ENCODE results near the gene FBXL20. TPM values are rescaled to one million over a fixed set of nuclear protein-coding genes. Genes with fewer than 3 reads are reported as not detected.

Gene FBXL20
- total RNA-seq, 3 donors from 2014 or later, result 17.0 to 33.1 (median 25.3) TPM

- Histone ChIP-seq H3K4me3 (no peak overlapping the region), H3K27me3 (peaks cover 0 to 3% of the 10 kb centered on the region in 2 donors), H3K36me3 (no peaks in the 10 kb centered on the region), H3K27ac (peak overlapping the region; percentile 67 to 82), H3K9me3 (no peaks in the 10 kb centered on the region), H3K4me1 (peaks cover 0 to 16% of the 10 kb centered on the region in 2 donors)
- no peak for DNase-seq (ENCODE audit: low spot score in 2 of 2)
- intact Hi-C loops (cut with DNase I; ENCODE audit: low total_unique reads), result no loop called here
- no peak for TF ChIP-seq POLR2A (IDR thresholded peaks at IDR 0.05)
- TF ChIP-seq POLR2AphosphoS5 (IDR thresholded peaks at IDR 0.05), result no peak
- no peak for TF ChIP-seq CTCF (IDR thresholded peaks at IDR 0.05)
Observed at GRCh38 chr17:39237586-39237985, 163.8 kb downstream of the FBXL20 start.

- no peak for DNase-seq (ENCODE audit: low spot score in 2 of 2)
- Histone ChIP-seq H3K36me3 (no peaks in the 10 kb centered on the region), H3K27me3 (peaks cover 0 to 3% of the 10 kb centered on the region in 2 donors), H3K27ac (peak overlapping the region; percentile 67 to 82), H3K4me3 (no peak overlapping the region), H3K4me1 (peaks cover 3 to 16% of the 10 kb centered on the region in 2 donors), H3K9me3 (no peaks in the 10 kb centered on the region)
- intact Hi-C loops (cut with DNase I; ENCODE audit: low total_unique reads), result no loop called here
- no peak for TF ChIP-seq POLR2A (IDR thresholded peaks at IDR 0.05)
Observed at GRCh38 chr17:39236981-39237441, 164.4 kb downstream of the FBXL20 start.

- peaks cover 6 to 21% of the 10 kb centered on the region in 2 donors for H3K4me1 ChIP-seq
- no peak overlapping the region for H3K4me3 ChIP-seq
- no peak for TF ChIP-seq CTCF (IDR thresholded peaks at IDR 0.05)
- TF ChIP-seq POLR2AphosphoS5 (IDR thresholded peaks at IDR 0.05), result no peak
- TF ChIP-seq POLR2A (IDR thresholded peaks at IDR 0.05), result no peak
- intact Hi-C loops (cut with DNase I; ENCODE audit: low total_unique reads), result no loop called here
- H3K27ac ChIP-seq, result peak overlapping the region; percentile 67 to 82
- H3K9me3 ChIP-seq, result no peaks in the 10 kb centered on the region
- no peaks in the 10 kb centered on the region for H3K36me3 ChIP-seq
- H3K27me3 ChIP-seq, result peaks cover 0 to 3% of the 10 kb centered on the region in 2 donors
- no peak for DNase-seq (ENCODE audit: low spot score in 2 of 2)
Observed at GRCh38 chr17:39236450-39236927, 164.9 kb downstream of the FBXL20 start.

- TF ChIP-seq POLR2A (IDR thresholded peaks at IDR 0.05) (no peak), CTCF (IDR thresholded peaks at IDR 0.05) (peak; percentile 18 to 70 (median 38)), POLR2AphosphoS5 (IDR thresholded peaks at IDR 0.05) (no peak)
- peaks cover 7 to 22% of the 10 kb centered on the region in 2 donors for H3K4me1 ChIP-seq
- no peak for DNase-seq (ENCODE audit: low spot score in 2 of 2)
- peaks cover 0 to 3% of the 10 kb centered on the region in 2 donors for H3K27me3 ChIP-seq
- no peak overlapping the region for H3K4me3 ChIP-seq
- H3K36me3 ChIP-seq, result no peaks in the 10 kb centered on the region
- no peaks in the 10 kb centered on the region for H3K9me3 ChIP-seq
- intact Hi-C loops (cut with DNase I; ENCODE audit: low total_unique reads), result no loop called here
- H3K27ac ChIP-seq, result peak overlapping the region; percentile 67 to 82
Observed at GRCh38 chr17:39235555-39236449, 165.6 kb downstream of the FBXL20 start.

- intact Hi-C loops (cut with DNase I; ENCODE audit: low total_unique reads), result no loop called here
- no peak for TF ChIP-seq POLR2AphosphoS5 (IDR thresholded peaks at IDR 0.05)
- no peak for TF ChIP-seq POLR2A (IDR thresholded peaks at IDR 0.05)
- TF ChIP-seq CTCF (IDR thresholded peaks at IDR 0.05), result peak in 2 of 3 donors; percentile 40 to 69
- peak overlapping the region; percentile 85 to 89 for H3K27ac ChIP-seq
- DNase-seq (ENCODE audit: low spot score in 2 of 2), result no peak
- H3K36me3 ChIP-seq, result no peaks in the 10 kb centered on the region
- H3K9me3 ChIP-seq, result no peaks in the 10 kb centered on the region
- H3K27me3 ChIP-seq, result peaks cover 0 to 3% of the 10 kb centered on the region in 2 donors
- peaks cover 7 to 12% of the 10 kb centered on the region in 2 donors for H3K4me1 ChIP-seq
- H3K4me3 ChIP-seq, result peak overlapping the region in 2 of 3 donors; percentile 21 to 32
Observed at GRCh38 chr17:39231591-39232551, 169.6 kb downstream of the FBXL20 start.

All from breast epithelium (tissue), 4 donors.